Measurements from ENCODE around the gene SPRR5.

Gene SPRR5

DNA sequence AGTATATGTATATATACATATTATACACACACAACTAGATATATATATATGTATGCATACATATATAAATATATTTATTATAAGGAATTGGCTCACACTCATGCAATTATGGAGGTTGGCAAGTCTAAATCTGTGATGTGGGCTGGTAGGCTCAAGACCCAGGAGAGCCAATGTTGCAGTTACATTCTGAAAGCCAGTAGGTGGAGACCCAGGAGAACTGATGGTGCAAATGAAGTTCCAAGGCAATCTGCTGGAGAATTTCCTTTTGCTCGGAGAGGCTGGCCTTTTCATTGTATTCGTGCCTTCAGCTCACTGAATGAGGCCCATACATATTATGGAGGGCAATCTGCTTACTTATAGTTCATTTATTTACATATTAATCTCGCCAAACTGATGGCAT lies 29.2 kb upstream of the SPRR5 start:
- no peaks in the 10 kb centered on the region for H3K27me3 ChIP-seq (ENCODE audit: control insufficient read depth, insufficient read depth, low read length)

DNA sequence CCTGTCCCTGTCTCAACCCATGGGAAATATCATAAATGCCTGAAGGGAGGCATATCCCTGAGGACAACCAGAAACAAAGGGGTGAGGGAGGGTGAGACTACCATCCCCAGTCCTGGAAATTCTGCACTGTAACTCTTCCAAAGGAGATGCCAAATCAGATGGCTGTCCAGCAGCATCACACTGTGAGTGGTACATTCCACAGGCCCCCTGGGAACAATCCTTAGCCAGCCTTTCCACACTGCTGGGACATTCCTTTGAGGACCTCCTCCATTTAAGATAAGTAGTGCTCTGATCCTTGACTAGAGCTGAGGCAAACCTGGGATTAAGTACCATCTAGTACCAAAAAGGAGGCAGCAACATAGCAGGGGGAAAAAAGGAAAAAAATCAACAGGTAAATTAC lies 27.9 kb upstream of the SPRR5 start:
- Histone ChIP-seq H3K27me3 (ENCODE audit: control insufficient read depth, insufficient read depth, low read length) (no peaks in the 10 kb centered on the region), H3K9me3 (ENCODE audit: control insufficient read depth, insufficient read depth, low read length) (no peaks in the 10 kb centered on the region), H3K9ac (ENCODE audit: low read depth, low read length) (no peak overlapping the region)

More for the DNA sequence above, 29.2 kb upstream of the SPRR5 start:
- Histone ChIP-seq H3K36me3 (ENCODE audit: control insufficient read depth, insufficient read depth, low read length) (no peaks in the 10 kb centered on the region), H3K9ac (ENCODE audit: low read depth, low read length) (no peak overlapping the region), H3K4me1 (ENCODE audit: control insufficient read depth, insufficient read depth, low read length) (no peaks in the 10 kb centered on the region), H3K9me3 (ENCODE audit: control insufficient read depth, insufficient read depth, low read length) (no peaks in the 10 kb centered on the region), H3K4me3 (ENCODE audit: low read depth, low read length) (no peak overlapping the region)

DNA sequence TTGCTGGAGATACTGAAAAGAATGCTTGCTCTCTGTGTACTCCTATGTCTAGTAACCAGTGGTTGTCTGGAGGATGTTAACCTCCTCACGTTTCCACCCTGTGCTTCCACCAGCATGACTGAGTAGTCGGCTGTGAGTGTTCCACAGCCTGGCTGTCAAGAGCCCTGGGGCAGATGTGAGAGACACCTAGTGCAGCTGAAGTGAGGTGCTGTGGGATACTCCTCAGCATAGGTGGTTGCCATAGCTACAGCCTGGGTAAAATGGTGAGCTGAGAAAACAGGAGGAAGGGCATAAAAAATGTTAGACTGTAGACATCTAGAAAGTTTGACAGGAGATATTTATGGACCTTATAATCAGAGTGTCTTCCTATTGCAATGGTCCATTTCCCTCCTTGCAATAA lies 22.8 kb upstream of the SPRR5 start:
- no peaks in the 10 kb centered on the region for H3K27me3 ChIP-seq (ENCODE audit: control insufficient read depth, insufficient read depth, low read length)
- H3K9me3 ChIP-seq (ENCODE audit: control insufficient read depth, insufficient read depth, low read length), result no peaks in the 10 kb centered on the region
- no peak overlapping the region for H3K9ac ChIP-seq (ENCODE audit: low read depth, low read length)
- no peaks in the 10 kb centered on the region for H3K4me1 ChIP-seq (ENCODE audit: control insufficient read depth, insufficient read depth, low read length)
- no peak overlapping the region for H3K4me3 ChIP-seq (ENCODE audit: low read depth, low read length)
- no peaks in the 10 kb centered on the region for H3K36me3 ChIP-seq (ENCODE audit: control insufficient read depth, insufficient read depth, low read length)

More for the DNA sequence above, 27.9 kb upstream of the SPRR5 start:
- Histone ChIP-seq H3K4me1 (ENCODE audit: control insufficient read depth, insufficient read depth, low read length) (no peaks in the 10 kb centered on the region), H3K4me3 (ENCODE audit: low read depth, low read length) (no peak overlapping the region), H3K36me3 (ENCODE audit: control insufficient read depth, insufficient read depth, low read length) (no peaks in the 10 kb centered on the region)

DNA sequence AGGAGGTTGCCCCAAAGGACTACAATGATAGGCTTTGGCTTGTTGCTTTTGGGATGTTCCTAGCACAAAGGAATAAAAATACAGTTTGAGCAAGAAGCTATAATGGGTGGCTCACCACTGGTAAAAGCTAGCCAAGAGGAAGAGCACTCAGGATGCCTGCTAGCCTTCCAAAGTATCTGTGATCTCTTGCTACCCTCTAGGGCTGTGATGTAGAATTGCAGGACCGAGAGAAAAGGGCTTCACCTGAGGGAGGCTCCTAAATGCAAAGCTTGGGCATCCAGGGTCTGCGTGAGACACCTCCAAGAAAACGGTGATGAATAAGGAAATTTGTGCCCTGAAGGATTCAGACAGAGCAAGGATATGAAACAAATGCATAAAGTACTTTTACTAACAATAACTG lies 20.9 kb upstream of the SPRR5 start:
- Histone ChIP-seq H3K9me3 (ENCODE audit: control insufficient read depth, insufficient read depth, low read length) (no peaks in the 10 kb centered on the region), H3K4me1 (ENCODE audit: control insufficient read depth, insufficient read depth, low read length) (no peaks in the 10 kb centered on the region), H3K9ac (ENCODE audit: low read depth, low read length) (no peak overlapping the region), H3K36me3 (ENCODE audit: control insufficient read depth, insufficient read depth, low read length) (no peaks in the 10 kb centered on the region), H3K27me3 (ENCODE audit: control insufficient read depth, insufficient read depth, low read length) (no peaks in the 10 kb centered on the region), H3K4me3 (ENCODE audit: low read depth, low read length) (no peak overlapping the region)

DNA sequence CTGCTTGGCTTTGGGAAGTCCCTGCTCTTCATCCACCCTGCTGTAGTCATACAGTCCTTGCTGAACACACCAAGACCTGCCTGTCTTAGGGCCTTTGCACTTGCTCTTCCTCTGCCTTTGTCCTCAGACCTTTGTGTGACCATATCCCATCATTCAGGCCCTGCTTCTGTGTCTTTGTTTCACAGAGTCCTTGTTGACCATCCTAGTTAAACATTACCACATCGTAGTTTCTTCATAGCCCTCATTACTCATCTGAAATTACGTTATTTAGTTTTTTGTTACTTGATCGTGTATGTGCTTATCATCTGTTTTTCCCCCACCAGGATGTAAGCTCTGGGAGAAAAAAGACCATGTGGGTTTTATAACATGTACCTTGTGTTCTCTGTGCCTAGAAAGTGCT lies 18.3 kb upstream of the SPRR5 start:
- H3K36me3 ChIP-seq (ENCODE audit: control insufficient read depth, insufficient read depth, low read length), result no peaks in the 10 kb centered on the region
- H3K4me1 ChIP-seq (ENCODE audit: control insufficient read depth, insufficient read depth, low read length), result no peaks in the 10 kb centered on the region
- H3K9ac ChIP-seq (ENCODE audit: low read depth, low read length), result no peak overlapping the region
- H3K27me3 ChIP-seq (ENCODE audit: control insufficient read depth, insufficient read depth, low read length), result no peaks in the 10 kb centered on the region
- H3K4me3 ChIP-seq (ENCODE audit: low read depth, low read length), result no peak overlapping the region
- no peaks in the 10 kb centered on the region for H3K9me3 ChIP-seq (ENCODE audit: control insufficient read depth, insufficient read depth, low read length)

DNA sequence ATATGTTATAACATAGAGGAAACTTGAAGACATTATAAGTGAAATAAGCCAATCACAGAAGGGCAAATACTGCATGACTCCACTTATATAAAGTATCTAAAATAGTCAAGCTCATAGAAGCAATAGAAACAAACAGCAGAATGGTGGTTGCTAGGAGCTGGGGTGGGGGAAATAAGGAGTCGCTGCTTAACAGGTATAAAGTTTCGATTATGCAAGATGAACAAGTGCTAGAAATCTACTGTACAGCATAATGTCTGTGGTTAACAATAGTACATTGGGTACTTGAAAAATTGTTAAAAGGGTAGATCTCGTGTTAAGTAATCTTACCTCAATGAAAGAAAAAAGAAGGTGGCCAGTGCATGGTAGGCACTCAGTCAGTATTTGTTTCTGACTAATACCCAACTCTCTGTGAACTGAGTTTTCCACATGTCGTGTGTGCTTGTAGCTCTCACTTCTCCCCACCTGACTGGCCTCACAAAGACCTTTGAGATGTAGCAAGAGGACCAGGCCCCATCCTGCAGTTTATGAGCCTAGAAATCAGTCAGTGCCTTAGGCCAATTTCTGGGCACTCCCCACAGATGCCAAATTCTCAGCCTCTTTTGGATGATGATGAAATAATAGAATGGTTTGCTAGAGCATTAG lies 14.7 kb upstream of the SPRR5 start:
- Histone ChIP-seq H3K4me1 (ENCODE audit: control insufficient read depth, insufficient read depth, low read length) (no peaks in the 10 kb centered on the region), H3K27me3 (ENCODE audit: control insufficient read depth, insufficient read depth, low read length) (no peaks in the 10 kb centered on the region), H3K9ac (ENCODE audit: low read depth, low read length) (no peak overlapping the region), H3K36me3 (ENCODE audit: control insufficient read depth, insufficient read depth, low read length) (no peaks in the 10 kb centered on the region), H3K9me3 (ENCODE audit: control insufficient read depth, insufficient read depth, low read length) (no peaks in the 10 kb centered on the region), H3K4me3 (ENCODE audit: low read depth, low read length) (no peak overlapping the region)

DNA sequence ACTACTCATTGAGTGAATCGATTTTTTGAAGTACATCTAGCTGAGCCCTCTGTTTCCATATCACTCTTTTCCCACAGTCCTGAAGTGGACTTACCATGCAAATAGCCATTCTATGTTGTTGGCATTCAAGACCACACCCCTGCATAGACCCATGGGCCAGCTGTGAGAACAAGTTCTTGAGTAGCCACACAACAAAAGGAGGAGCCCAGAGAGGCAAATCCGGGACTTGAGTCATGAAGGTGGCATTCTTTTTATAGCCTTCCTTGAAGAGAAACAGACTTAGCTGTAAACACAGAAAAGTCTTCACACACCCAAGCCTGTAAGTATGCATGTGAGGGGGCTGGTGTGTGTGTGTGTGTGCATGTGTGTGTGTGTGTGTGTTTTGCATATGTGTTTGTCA lies 13.8 kb upstream of the SPRR5 start:
- H3K4me1 ChIP-seq (ENCODE audit: control insufficient read depth, insufficient read depth, low read length), result no peaks in the 10 kb centered on the region
- no peak overlapping the region for H3K9ac ChIP-seq (ENCODE audit: low read depth, low read length)
- no peaks in the 10 kb centered on the region for H3K27me3 ChIP-seq (ENCODE audit: control insufficient read depth, insufficient read depth, low read length)
- no peaks in the 10 kb centered on the region for H3K36me3 ChIP-seq (ENCODE audit: control insufficient read depth, insufficient read depth, low read length)
- H3K4me3 ChIP-seq (ENCODE audit: low read depth, low read length), result no peak overlapping the region
- no peaks in the 10 kb centered on the region for H3K9me3 ChIP-seq (ENCODE audit: control insufficient read depth, insufficient read depth, low read length)

DNA sequence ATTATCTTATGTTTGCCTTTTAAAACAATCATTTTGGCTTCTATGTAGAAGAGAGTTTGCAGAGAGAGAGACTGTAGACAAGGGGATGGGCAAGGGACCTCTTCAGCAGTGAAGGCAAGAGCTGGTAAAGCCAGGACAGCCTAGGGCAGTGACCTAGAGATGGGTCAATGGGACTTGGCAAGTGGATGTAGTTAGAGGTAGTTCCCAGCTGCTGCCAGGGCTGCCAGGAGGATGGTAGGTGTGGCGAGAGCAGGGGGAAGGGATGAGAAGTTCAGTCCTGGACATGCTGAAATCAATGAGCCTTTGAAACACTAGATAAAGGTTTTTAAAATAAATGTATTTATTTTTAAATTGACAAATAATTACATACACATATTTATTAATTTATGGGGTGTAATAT lies 6.4 kb upstream of the SPRR5 start:
- Histone ChIP-seq H3K4me3 (ENCODE audit: low read depth, low read length) (no peak overlapping the region), H3K36me3 (ENCODE audit: control insufficient read depth, insufficient read depth, low read length) (no peaks in the 10 kb centered on the region), H3K9me3 (ENCODE audit: control insufficient read depth, insufficient read depth, low read length) (no peaks in the 10 kb centered on the region), H3K27me3 (ENCODE audit: control insufficient read depth, insufficient read depth, low read length) (no peaks in the 10 kb centered on the region), H3K4me1 (ENCODE audit: control insufficient read depth, insufficient read depth, low read length) (no peaks in the 10 kb centered on the region), H3K9ac (ENCODE audit: low read depth, low read length) (no peak overlapping the region)

DNA sequence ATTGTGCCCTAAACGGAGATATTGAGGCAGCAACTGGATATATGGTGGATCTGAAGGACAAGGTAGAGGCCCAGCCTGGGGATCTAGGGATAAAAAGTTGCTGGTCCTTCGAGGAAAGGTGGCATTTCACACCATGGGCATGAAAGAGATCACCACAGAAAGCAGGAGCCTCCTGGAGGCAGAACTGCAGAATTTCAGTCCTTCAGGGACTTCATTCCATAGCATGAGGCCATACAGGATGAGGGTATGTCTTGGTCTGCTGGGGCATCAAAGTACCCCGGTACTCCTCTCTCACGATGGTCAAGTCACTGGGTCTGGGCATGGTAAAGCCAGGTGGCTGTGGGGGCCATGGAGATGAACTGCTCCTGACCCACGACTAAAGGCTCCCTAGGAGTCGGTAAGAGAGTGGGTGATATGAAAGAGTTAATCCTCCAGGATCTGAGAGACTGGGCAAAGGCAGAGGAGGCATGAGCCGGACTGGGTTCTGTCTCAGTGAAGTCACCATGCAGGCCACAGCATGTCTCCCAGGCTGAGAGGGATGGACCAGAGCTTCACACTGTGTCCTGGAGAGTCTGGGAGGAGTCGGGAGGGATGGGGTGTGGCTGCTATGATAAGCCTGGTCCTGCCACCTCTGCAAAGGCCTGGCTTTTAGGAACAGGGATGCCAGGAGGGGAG lies 5.8 kb upstream of the SPRR5 start:
- no peaks in the 10 kb centered on the region for H3K27me3 ChIP-seq (ENCODE audit: control insufficient read depth, insufficient read depth, low read length)
- H3K9me3 ChIP-seq (ENCODE audit: control insufficient read depth, insufficient read depth, low read length), result no peaks in the 10 kb centered on the region
- no peaks in the 10 kb centered on the region for H3K4me1 ChIP-seq (ENCODE audit: control insufficient read depth, insufficient read depth, low read length)
- H3K36me3 ChIP-seq (ENCODE audit: control insufficient read depth, insufficient read depth, low read length), result no peaks in the 10 kb centered on the region
- H3K9ac ChIP-seq (ENCODE audit: low read depth, low read length), result no peak overlapping the region
- H3K4me3 ChIP-seq (ENCODE audit: low read depth, low read length), result no peak overlapping the region

DNA sequence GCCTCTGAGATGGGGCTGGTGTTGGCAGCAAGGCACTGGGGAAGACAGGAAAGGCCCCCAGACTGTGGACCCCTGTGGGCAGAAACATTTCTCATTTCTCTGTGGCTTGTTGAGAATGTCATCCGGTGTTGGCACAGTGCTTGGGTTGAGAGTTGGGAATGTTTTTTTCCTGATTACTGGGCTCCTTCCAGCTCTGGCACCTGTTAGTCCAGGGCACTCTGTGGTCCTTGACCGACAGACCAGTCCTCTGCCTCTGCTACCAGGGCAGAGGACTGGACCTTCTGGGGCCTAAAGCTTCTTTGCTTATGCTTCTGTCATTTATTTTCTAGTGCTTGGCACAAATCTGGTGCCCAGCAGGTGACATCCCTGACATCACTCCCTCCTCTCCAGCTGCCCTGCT lies 4.8 kb upstream of the SPRR5 start:
- Histone ChIP-seq H3K27me3 (ENCODE audit: control insufficient read depth, insufficient read depth, low read length) (no peaks in the 10 kb centered on the region), H3K4me3 (ENCODE audit: low read depth, low read length) (no peak overlapping the region), H3K36me3 (ENCODE audit: control insufficient read depth, insufficient read depth, low read length) (no peaks in the 10 kb centered on the region), H3K9me3 (ENCODE audit: control insufficient read depth, insufficient read depth, low read length) (no peaks in the 10 kb centered on the region), H3K9ac (ENCODE audit: low read depth, low read length) (no peak overlapping the region), H3K4me1 (ENCODE audit: control insufficient read depth, insufficient read depth, low read length) (no peaks in the 10 kb centered on the region)

DNA sequence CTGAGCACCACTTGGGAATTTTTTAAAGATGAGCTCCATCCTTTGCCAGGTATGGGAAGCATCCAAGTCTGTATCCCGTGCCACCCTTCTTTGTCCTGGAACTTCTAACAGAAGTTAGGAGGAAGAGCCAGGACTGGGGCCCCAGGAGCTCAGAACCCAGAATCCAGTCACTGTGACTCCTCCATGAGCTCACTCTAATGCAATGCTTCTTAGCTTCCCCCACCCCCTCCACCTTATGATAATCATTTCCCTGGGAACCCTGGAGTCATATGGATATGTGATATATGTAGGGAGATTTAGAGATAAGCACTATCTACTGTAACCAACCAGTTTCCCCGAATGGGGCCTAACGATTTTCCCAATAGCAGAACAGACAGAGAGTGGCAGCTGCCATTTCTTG lies 758 bp upstream of the SPRR5 start:
- Histone ChIP-seq H3K4me1 (ENCODE audit: control insufficient read depth, insufficient read depth, low read length) (no peaks in the 10 kb centered on the region), H3K9ac (ENCODE audit: low read depth, low read length) (no peak overlapping the region), H3K36me3 (ENCODE audit: control insufficient read depth, insufficient read depth, low read length) (no peaks in the 10 kb centered on the region), H3K4me3 (ENCODE audit: low read depth, low read length) (no peak overlapping the region), H3K27me3 (ENCODE audit: control insufficient read depth, insufficient read depth, low read length) (no peaks in the 10 kb centered on the region), H3K9me3 (ENCODE audit: control insufficient read depth, insufficient read depth, low read length) (no peaks in the 10 kb centered on the region)

DNA sequence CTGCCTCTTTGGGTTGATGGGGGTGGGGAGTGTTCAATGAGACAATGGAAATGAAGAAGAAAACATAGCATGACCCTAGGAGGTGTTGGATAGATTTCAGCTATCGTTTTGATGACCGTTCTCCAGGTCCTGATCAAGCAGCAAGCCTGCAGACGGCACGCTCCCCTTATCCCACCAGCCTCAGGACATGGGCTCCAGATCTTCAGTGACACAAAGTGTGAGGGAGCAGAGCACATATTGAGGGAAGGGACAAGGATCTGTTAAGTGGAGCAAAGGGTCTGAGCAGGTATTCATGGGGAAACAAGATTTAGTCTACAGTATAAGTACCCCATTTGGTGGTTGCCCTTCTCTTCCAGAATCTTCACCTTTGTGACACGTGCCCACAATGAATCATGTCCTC lies 4.7 kb downstream of the SPRR5 start:
- no peak overlapping the region for H3K4me3 ChIP-seq (ENCODE audit: low read depth, low read length)
- H3K4me1 ChIP-seq (ENCODE audit: control insufficient read depth, insufficient read depth, low read length), result no peaks in the 10 kb centered on the region
- H3K9me3 ChIP-seq (ENCODE audit: control insufficient read depth, insufficient read depth, low read length), result no peaks in the 10 kb centered on the region
- H3K9ac ChIP-seq (ENCODE audit: low read depth, low read length), result no peak overlapping the region
- no peaks in the 10 kb centered on the region for H3K36me3 ChIP-seq (ENCODE audit: control insufficient read depth, insufficient read depth, low read length)
- no peaks in the 10 kb centered on the region for H3K27me3 ChIP-seq (ENCODE audit: control insufficient read depth, insufficient read depth, low read length)

Data from iPS-15b (cell line).